HG03565 (cell line): ENCODE data around the gene MDK.

Experiments
- ATAC-seq: cut with Tn5 transposase; IDR thresholded peaks from one replicate; pipeline ENCODE4 v1.9.1; 2021; ENCODE audit warnings: mild to moderate bottlenecking, moderate library complexity; ENCODE audit not compliant: unreplicated experiment

The MDK gene

DNA sequence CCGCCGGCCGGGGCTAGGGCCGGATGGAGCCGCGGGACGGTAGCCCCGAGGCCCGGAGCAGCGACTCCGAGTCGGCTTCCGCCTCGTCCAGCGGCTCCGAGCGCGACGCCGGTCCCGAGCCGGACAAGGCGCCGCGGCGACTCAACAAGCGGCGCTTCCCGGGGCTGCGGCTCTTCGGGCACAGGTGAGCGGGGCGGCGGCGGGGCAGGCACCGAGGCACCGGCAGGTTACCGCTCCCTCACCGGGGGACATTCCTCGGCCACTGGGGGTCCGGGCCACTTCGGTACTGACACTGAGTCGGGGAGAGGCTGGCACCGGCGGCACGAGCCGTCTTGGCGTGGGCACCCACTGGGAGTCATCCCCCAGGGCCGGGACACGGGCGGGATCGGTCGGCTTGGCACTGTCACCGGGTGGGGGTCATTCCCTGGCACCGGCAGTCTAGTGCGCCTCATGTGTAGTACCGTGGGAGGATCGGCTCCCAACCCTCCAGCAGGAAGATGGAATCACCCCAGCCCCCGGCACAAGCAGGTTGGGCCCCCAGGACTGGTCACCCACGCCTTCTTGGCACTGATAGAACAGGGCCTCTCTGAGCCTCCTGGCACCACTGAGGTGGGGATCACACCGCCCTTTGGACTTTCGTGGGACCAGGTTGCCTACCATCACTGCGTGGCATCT lies 33.7 kb upstream of the MDK start:
- ATAC-seq: no peak

- no peak for ATAC-seq
Measured at GRCh38 chr11:46348566-46349401, 32.7 kb upstream of the MDK start.

- no peak for ATAC-seq
Measured at GRCh38 chr11:46350695-46351094, 30.8 kb upstream of the MDK start.

DNA sequence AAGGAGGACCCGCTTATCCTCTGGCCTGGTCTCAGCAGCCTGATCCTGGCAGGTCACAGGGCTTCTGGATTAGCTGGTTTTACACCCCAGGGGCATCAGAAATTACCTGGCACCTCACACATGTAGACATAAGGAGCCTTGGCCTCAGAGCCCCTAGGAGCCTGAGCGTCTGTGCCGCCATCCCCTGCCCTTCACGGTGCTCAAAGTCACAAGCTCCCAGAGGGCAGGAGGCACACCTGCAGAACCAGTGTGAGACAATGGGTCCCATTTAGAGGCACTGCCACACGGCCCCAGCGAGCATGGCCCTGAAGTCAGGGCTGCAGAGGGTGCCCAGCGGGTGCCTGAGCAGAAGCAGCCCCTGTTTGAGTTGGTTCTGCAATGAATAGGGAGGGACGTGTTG lies 30.3 kb upstream of the MDK start:
- ATAC-seq: no peak

DNA sequence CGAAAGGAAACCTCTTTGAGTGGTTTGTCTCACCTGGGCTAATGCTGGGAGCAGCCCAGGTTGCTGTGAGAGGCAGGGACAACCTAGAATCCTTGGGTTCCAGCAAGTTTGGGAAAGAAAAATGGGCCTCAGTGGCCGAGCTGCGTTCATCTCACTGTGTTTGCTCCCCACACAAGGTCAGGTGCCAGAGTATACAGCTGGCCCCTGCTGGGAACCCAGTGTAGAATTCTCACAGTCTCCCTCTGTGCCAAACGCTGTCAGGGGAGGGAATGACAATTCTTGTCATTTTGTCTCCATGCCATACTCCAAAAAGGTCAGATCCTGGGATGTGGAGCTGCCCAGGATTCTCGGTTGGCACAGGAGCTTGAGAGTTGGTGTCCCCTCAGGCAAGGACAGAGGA lies 29.9 kb upstream of the MDK start:
- no peak for ATAC-seq

- ATAC-seq: no peak
Measured at GRCh38 chr11:46352063-46352841, 29.2 kb upstream of the MDK start.

DNA sequence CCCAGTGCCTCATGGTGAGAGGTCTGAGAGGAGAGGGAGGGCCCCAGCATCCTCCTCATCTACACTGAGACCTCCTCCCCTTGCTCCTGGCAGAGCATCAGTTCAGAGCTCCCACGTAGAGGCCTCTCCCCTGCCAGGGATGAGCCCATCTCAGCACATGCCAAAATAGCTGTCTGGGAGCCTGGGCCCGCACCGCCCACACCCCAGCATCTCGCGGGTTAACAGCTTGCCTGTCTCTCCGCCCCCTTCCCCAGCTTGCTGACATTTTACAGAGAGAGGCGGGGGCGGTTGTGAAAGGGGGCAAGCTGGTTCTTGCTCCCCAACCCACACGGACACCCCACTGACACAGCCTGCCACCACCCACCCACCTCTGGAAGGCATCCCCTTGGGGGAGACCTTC lies 27.8 kb upstream of the MDK start:
- ATAC-seq: no peak

- no peak for ATAC-seq
Measured at GRCh38 chr11:46356924-46357482, 24.5 kb upstream of the MDK start.

- no peak for ATAC-seq
Measured at GRCh38 chr11:46357483-46357936, 24.0 kb upstream of the MDK start.

DNA sequence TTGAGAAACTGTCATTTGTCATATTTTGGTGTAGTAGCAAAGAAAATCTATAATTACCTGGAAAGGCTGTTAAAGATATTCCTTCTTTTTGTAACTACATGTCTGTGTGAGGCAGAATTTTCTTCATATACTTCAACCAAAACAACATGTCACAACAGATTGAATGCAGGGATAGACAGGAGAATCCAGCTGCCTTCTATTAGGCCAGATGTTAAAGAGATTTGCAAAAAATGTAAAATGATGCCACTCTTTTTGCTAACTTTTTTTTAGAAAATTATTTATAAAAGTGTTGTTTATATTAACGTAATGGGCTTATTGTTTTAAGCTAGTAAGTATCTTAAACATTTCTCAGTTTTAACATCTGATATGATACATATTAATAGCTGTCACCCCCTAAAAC lies 21.5 kb upstream of the MDK start:
- ATAC-seq: no peak

GRCh38 chr11:46360878-46361277 lies 20.6 kb upstream of the MDK start:
- ATAC-seq: peak; percentile 6

DNA sequence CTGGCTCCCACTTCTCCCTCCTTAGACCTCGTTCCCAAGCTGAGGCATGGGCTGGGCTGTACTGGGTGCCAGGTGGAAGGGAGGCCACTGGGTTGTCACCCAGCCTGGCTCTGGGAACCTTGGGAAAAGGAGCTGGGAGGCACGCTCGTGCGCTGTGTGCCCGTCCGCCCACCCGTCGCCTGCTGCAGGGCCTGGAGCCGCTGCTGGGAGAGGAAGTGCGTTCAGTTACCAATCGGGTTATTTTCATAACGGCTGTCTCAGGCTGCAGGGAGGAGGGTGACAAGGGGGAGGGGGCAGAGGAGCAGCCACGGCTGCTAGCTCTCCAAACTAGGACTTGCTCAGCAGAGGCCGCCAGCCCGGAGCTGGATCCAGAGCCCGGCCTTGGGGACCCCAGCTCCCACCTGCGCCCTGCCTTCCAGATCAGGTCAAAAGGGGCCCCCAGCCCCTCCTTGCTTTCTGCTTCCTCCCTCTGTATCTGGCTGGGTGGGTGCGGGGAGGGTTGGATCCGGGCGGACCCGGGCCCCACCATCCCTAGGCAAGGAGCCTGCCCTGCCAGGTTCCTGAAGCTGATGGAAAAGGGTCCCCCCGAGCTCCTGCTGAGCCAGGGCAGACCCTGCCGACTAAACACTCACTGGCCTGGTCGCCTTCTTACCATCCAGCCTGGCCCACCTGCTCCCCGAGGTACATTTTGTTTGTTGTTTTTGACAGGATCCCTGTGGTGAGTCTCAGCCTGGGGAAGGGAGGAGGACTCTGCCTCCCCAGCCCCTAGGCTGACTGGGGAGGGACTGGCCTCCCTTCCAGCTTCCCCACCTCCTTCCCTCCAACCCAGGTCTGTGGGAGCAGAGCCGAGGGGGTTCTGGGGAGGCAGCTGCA lies 19.9 kb upstream of the MDK start:
- peak; percentile 79 for ATAC-seq

DNA sequence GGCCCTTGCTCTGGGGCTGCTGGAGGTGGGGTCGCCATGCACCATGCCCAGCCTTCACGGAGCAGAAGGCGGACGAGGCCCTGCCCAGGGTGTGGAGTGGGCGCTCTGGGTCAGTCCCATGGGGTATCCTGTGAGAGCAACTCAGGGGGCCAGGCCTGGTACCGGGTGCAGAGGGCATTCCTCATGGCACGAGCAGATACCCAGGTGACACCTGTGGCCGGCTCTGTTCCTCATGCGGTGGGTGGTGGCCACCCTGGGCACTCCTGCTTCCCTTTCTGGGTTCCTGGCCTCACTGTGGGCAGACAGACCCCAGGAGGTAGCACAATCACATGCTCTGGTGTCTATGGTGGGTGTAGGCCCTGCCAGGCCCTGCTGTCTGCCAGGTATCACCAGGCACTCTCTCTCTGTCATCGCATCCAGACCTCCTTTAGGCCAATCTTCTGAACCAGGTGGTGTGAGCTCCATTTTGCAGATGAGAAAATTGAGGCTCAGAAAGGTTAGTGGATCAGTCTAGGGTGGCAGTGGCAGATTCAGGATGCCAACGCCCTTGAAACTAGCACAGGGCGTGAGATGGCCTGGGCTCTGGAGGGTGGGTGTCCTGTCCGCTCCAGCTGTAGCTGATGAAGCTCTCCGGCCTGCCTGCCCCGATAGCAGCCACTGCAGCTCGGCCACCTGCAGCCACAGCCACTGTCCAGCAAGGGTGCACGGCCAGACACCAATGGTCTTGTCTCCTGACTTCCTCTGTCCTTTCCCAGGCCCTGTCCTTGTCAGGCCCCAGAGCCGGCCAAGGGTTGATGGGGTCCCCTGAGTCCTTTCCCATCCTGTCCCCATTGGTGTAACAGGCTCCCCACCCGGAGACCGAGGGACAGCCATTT lies 19.1 kb upstream of the MDK start:
- ATAC-seq: no peak

- ATAC-seq: no peak
Measured at GRCh38 chr11:46363031-46363407, 18.4 kb upstream of the MDK start.

DNA sequence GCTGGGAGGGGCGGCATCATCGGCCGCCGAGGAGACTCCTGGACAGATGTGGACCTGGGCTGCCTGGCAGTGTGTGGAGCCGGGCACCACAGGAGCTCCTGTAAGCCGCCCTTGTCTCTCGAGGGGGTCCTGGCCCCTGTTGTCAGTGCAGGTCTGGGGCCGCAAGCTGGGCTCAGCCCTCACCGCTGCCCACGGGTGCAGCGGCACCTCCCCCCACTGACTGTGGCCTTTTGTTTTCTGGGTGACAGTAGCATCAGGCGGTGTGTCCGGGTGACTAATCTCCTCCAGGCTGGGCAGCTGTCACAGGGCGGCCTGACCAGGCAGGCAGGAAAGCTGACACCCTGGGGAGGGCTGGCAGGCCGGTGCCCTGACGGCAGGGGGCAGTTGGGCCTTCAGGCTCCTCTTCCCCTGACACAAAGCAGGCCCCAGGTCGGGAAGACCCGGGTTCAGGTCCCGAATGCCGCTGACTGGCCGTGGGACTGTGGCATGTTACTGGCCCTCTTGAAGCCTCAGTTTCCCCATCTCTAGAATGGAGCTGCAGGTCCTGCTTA lies 17.9 kb upstream of the MDK start:
- no peak for ATAC-seq

- no peak for ATAC-seq
Measured at GRCh38 chr11:46364056-46364455, 17.4 kb upstream of the MDK start.

- no peak for ATAC-seq
Measured at GRCh38 chr11:46364791-46365190, 16.7 kb upstream of the MDK start.

GRCh38 chr11:46366260-46366659 lies 15.2 kb upstream of the MDK start:
- ATAC-seq: no peak

GRCh38 chr11:46366661-46367161 lies 14.8 kb upstream of the MDK start:
- no peak for ATAC-seq
